Karpas-422 (cell line): Measurements from ENCODE around the gene MON1B. TPM values are rescaled to one million over a fixed set of nuclear protein-coding genes. Genes with fewer than 3 reads are reported as not detected.

Source experiments
- DNase-seq: peaks from one replicate; pipeline ENCODE4 v3.0.0-alpha.2; 2015
- H2AFZ ChIP-seq: fragments of 200-600 bp; sonication (generic); 2 replicates; pipeline ENCODE4 v1.6.1; 2014; ENCODE audit warnings: antibody characterized with exemption, low read length, mixed read lengths
- H3K27ac ChIP-seq: fragments of 200-600 bp; sonication (generic); 2 replicates; pipeline ENCODE4 v1.5.1; 2014; ENCODE audit warnings: mild to moderate bottlenecking, low read length, moderate library complexity
- H3K27me3 ChIP-seq: fragments of 200-600 bp; sonication (generic); 2 replicates; pipeline ENCODE4 v1.6.1; 2014; ENCODE audit warnings: low read length, mixed read lengths
- H3K36me3 ChIP-seq: fragments of 200-600 bp; sonication (generic); 2 replicates; pipeline ENCODE4 v1.6.1; 2014; ENCODE audit warnings: low read length, mixed read lengths; ENCODE audit not compliant: insufficient read depth
- H3K4me1 ChIP-seq: fragments of 200-600 bp; sonication (generic); 2 replicates; pipeline ENCODE4 v1.6.1; 2014; ENCODE audit warnings: mild to moderate bottlenecking, low read length, mixed read lengths
- H3K4me2 ChIP-seq: fragments of 200-600 bp; sonication (generic); 2 replicates; pipeline ENCODE4 v1.6.1; 2014; ENCODE audit warnings: low read length, low read depth, mild to moderate bottlenecking; ENCODE audit not compliant: poor library complexity, severe bottlenecking
- H3K4me3 ChIP-seq: fragments of 200-600 bp; sonication (generic); 2 replicates; pipeline ENCODE4 v1.5.1; 2014; ENCODE audit warnings: mild to moderate bottlenecking, antibody characterized with exemption, low read length, mixed read lengths
- H3K79me2 ChIP-seq: fragments of 200-600 bp; sonication (generic); 2 replicates; pipeline ENCODE4 v1.6.1; 2014; ENCODE audit warnings: mild to moderate bottlenecking, low read length, mixed read lengths
- H3K9ac ChIP-seq: fragments of 200-600 bp; sonication (generic); 2 replicates; pipeline ENCODE4 v1.6.0; 2014; ENCODE audit warnings: low read length
- H3K9me2 ChIP-seq: fragments of 200-600 bp; sonication (generic), shearing (Covaris generic); replicated peaks from 2 replicates; pipeline ENCODE4 v1.6.0; 2014; ENCODE audit warnings: mild to moderate bottlenecking, low read length, moderate library complexity; ENCODE audit not compliant: insufficient read depth
- H3K9me3 ChIP-seq: fragments of 300-700, 200-600 bp; sonication (generic); 2 replicates; pipeline ENCODE4 v1.6.1; 2014; ENCODE audit warnings: low read length, mixed read lengths
- H4K20me1 ChIP-seq: fragments of 200-600 bp; sonication (generic); 2 replicates; pipeline ENCODE4 v1.6.1; 2014; ENCODE audit warnings: mild to moderate bottlenecking, antibody characterized with exemption, low read length, low read depth; ENCODE audit not compliant: insufficient read depth
- total RNA-seq: library from RNA; depleted of rRNA; stranded (reverse); fragments of >200 nt; shearing (Covaris generic); gene quantifications from 2 replicates; pipeline ENCODE4 v1.2.3, GENCODE V29; 2014; ENCODE audit warnings: low replicate concordance

The MON1B gene
- total RNA-seq, 1 experiment from 2014 or later = 10.1 TPM

- Histone ChIP-seq H3K9ac (no peak overlapping the region), H3K27me3 (no peaks in the 10 kb centered on the region), H3K4me2 (no peak overlapping the region), H3K79me2 (no peaks in the 10 kb centered on the region), H3K36me3 (no peaks in the 10 kb centered on the region), H3K4me1 (peaks cover 13% of the 10 kb centered on the region), H4K20me1 (no peaks in the 10 kb centered on the region), H3K9me3 (no peaks in the 10 kb centered on the region), H2AFZ (no peak overlapping the region), H3K9me2 (no peaks in the 10 kb centered on the region), H3K4me3 (no peak overlapping the region), H3K27ac (no peak overlapping the region)
- DNase-seq = no peak
Observed at GRCh38 chr16:77208382-77208781, 17.4 kb downstream of the MON1B start.

- Histone ChIP-seq H3K4me1 (peaks cover 13% of the 10 kb centered on the region), H3K79me2 (no peaks in the 10 kb centered on the region), H3K27ac (no peak overlapping the region), H3K27me3 (no peaks in the 10 kb centered on the region), H2AFZ (peak overlapping the region; percentile 98), H3K9ac (peak overlapping the region; percentile 74), H3K4me3 (peak overlapping the region; percentile 75), H3K4me2 (peak overlapping the region; percentile 82), H3K9me3 (no peaks in the 10 kb centered on the region), H3K9me2 (no peaks in the 10 kb centered on the region), H3K36me3 (no peaks in the 10 kb centered on the region), H4K20me1 (no peaks in the 10 kb centered on the region)
- DNase-seq = peak; percentile 83
Observed at GRCh38 chr16:77211880-77212740, 21.1 kb downstream of the MON1B start.

GRCh38 chr16:77212741-77213541 is 22.0 kb downstream of the MON1B start:
- Histone ChIP-seq H2AFZ (peak overlapping the region; percentile 98), H3K27me3 (no peaks in the 10 kb centered on the region), H3K4me2 (peak overlapping the region; percentile 82), H3K9ac (peak overlapping the region; percentile 74), H3K27ac (no peak overlapping the region), H4K20me1 (no peaks in the 10 kb centered on the region), H3K4me3 (peak overlapping the region; percentile 75), H3K36me3 (no peaks in the 10 kb centered on the region), H3K9me3 (no peaks in the 10 kb centered on the region), H3K4me1 (peaks cover 13% of the 10 kb centered on the region), H3K79me2 (no peaks in the 10 kb centered on the region), H3K9me2 (no peaks in the 10 kb centered on the region)
- DNase-seq = peak; percentile 68

- Histone ChIP-seq H3K79me2 (no peaks in the 10 kb centered on the region), H2AFZ (no peak overlapping the region), H3K4me3 (no peak overlapping the region), H3K36me3 (no peaks in the 10 kb centered on the region), H3K9me3 (no peaks in the 10 kb centered on the region), H4K20me1 (no peaks in the 10 kb centered on the region), H3K4me1 (peaks cover 13% of the 10 kb centered on the region), H3K9ac (no peak overlapping the region), H3K9me2 (no peaks in the 10 kb centered on the region), H3K27ac (no peak overlapping the region), H3K27me3 (no peaks in the 10 kb centered on the region), H3K4me2 (no peak overlapping the region)
- no peak for DNase-seq
Observed at GRCh38 chr16:77213542-77214106, 22.6 kb downstream of the MON1B start.

GRCh38 chr16:77214411-77215138 is 23.6 kb downstream of the MON1B start:
- Histone ChIP-seq H3K9me3 (no peaks in the 10 kb centered on the region), H3K4me1 (peaks cover 13% of the 10 kb centered on the region), H4K20me1 (no peaks in the 10 kb centered on the region), H3K79me2 (no peaks in the 10 kb centered on the region), H3K9me2 (no peaks in the 10 kb centered on the region), H2AFZ (no peak overlapping the region), H3K27ac (no peak overlapping the region), H3K4me2 (no peak overlapping the region), H3K9ac (no peak overlapping the region), H3K4me3 (no peak overlapping the region), H3K27me3 (no peaks in the 10 kb centered on the region), H3K36me3 (no peaks in the 10 kb centered on the region)
- DNase-seq = no peak

GRCh38 chr16:77219437-77219836 is 28.4 kb downstream of the MON1B start:
- no peak overlapping the region for H3K9ac ChIP-seq
- no peaks in the 10 kb centered on the region for H3K4me1 ChIP-seq
- H3K27ac ChIP-seq = no peak overlapping the region
- DNase-seq = no peak
- H3K79me2 ChIP-seq = no peaks in the 10 kb centered on the region
- H3K4me2 ChIP-seq = no peak overlapping the region
- no peaks in the 10 kb centered on the region for H4K20me1 ChIP-seq
- H3K9me3 ChIP-seq = no peaks in the 10 kb centered on the region
- H3K9me2 ChIP-seq = no peaks in the 10 kb centered on the region
- H3K36me3 ChIP-seq = no peaks in the 10 kb centered on the region
- H3K27me3 ChIP-seq = no peaks in the 10 kb centered on the region
- no peak overlapping the region for H2AFZ ChIP-seq
- H3K4me3 ChIP-seq = no peak overlapping the region

- Histone ChIP-seq H2AFZ (no peak overlapping the region), H3K9ac (no peak overlapping the region), H4K20me1 (no peaks in the 10 kb centered on the region), H3K4me3 (no peak overlapping the region), H3K9me3 (no peaks in the 10 kb centered on the region), H3K36me3 (no peaks in the 10 kb centered on the region), H3K4me1 (no peaks in the 10 kb centered on the region), H3K27me3 (no peaks in the 10 kb centered on the region), H3K27ac (no peak overlapping the region), H3K79me2 (no peaks in the 10 kb centered on the region), H3K9me2 (no peaks in the 10 kb centered on the region), H3K4me2 (no peak overlapping the region)
- no peak for DNase-seq
Observed at GRCh38 chr16:77220427-77220826, 29.4 kb downstream of the MON1B start.
